GM12801 (cell line): ENCODE measurements around the gene PCK1.

Experiments used
- TF ChIP-seq, protein P1 (sequence below): IDR thresholded peaks from one replicate; pipeline ENCODE4 v1.5.1; 2011; ENCODE audit warnings: control low read depth; ENCODE audit not compliant: insufficient read length; ENCODE audit errors: extremely low read depth

The PCK1 gene

GRCh38 chr20:57529810-57530209 is 31.1 kb upstream of the PCK1 start:
- TF ChIP-seq, protein P1, sequence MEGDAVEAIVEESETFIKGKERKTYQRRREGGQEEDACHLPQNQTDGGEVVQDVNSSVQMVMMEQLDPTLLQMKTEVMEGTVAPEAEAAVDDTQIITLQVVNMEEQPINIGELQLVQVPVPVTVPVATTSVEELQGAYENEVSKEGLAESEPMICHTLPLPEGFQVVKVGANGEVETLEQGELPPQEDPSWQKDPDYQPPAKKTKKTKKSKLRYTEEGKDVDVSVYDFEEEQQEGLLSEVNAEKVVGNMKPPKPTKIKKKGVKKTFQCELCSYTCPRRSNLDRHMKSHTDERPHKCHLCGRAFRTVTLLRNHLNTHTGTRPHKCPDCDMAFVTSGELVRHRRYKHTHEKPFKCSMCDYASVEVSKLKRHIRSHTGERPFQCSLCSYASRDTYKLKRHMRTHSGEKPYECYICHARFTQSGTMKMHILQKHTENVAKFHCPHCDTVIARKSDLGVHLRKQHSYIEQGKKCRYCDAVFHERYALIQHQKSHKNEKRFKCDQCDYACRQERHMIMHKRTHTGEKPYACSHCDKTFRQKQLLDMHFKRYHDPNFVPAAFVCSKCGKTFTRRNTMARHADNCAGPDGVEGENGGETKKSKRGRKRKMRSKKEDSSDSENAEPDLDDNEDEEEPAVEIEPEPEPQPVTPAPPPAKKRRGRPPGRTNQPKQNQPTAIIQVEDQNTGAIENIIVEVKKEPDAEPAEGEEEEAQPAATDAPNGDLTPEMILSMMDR, result no peak

DNA sequence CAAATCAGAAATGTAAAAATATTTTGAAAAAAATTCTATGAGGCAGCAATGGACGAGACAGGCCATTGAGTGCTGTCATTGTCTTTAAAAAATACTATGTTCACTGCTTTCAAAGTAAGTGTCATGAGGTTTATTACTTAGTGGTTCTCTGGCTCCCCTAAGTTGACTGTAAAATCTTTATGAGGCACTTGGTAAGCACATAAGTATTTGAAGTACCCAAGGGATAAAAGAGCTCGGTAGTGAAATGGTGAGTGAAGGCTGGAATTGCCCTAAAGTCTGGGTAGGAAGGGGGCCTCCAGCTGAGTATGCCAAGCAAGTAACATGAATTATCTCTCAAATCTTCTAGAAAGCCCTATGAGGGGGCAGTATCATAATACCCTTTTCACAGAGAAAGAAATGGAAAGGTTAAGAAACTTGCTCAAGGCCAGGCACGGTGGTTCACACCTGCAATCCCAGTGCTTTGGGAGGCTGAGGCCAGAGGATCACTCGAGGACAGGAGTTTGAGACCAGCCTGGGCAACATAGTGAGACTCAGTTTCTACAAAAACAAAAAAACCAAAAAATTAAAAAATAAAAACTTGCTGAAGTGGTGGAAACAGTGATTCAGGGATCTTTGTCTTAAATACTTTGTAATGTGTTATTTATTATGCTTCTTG is 30.5 kb upstream of the PCK1 start:
- TF ChIP-seq, protein P1, result no peak

DNA sequence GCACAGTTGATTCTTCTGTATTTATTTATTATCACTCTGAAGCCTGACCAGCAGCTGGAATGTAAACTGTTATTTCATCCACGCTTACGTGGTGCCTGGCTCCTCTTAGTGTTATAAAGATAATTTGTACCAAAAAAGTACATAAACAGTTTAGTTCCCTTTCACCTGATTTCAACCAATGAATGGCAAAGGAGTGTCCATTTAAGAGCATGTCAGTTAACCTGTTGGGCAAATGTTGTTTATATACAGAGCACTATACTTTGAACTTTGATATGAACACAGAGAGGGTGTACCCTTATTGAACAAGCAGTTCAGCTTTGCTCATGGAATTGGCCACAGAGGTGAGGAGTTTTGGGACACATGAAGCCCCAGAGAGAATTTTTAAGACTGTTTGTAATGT is 28.8 kb upstream of the PCK1 start:
- TF ChIP-seq, protein P1, result no peak

GRCh38 chr20:57535297-57535696 is 25.6 kb upstream of the PCK1 start:
- TF ChIP-seq, protein P1, result no peak

DNA sequence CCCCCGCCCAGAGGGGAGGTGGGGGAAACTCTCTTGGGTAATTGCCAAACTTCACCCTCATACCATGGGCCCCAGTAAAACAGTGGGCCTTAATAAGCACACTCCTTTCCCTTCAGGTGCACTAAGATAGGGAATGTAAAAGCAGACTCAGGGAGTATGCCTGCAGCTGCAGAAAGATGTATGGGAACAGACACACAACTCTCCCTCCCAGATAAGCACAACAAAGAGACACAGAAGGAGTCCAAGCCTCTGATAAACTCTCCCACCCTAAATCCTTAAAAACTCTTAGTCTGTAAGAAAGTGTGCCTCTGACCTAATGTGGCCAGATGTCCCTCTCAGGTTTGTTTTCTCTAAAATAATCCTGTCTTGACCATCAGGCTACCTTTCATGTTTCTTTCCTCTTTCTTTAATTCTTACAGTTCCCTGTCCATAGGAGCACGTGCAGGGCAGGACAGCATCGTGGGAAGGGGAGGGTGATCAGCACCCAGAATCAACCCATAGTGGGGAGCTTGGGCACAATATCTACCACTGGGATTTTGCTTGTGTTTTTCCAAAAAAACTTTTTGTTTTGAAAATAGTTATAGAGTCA is 24.7 kb upstream of the PCK1 start:
- TF ChIP-seq, protein P1, result no peak

GRCh38 chr20:57536771-57537724 is 23.9 kb upstream of the PCK1 start:
- TF ChIP-seq, protein P1, result no peak

- TF ChIP-seq, protein P1, result no peak
Measured at GRCh38 chr20:57537822-57538221, 23.1 kb upstream of the PCK1 start.
